ENCODE data around the gene CAMKK2.
"Not testable (repeated sequence)": the region's sequence is repeated elsewhere in the genome, so short reads cannot be mapped to it uniquely, and the experiment has no call there.

- not testable (repeated sequence) for TF ChIP-seq CTCF (conservative IDR thresholded peaks at IDR 0.05; ENCODE audit: low read length); EZH2phosphoT487 (IDR thresholded peaks at IDR 0.05; ENCODE audit: borderline replicate concordance)
Observed at GRCh38 chr12:121208571-121208970, 87.9 kb downstream of the CAMKK2 start.
